ENCODE measurements around the gene CD300LD.

DNA sequence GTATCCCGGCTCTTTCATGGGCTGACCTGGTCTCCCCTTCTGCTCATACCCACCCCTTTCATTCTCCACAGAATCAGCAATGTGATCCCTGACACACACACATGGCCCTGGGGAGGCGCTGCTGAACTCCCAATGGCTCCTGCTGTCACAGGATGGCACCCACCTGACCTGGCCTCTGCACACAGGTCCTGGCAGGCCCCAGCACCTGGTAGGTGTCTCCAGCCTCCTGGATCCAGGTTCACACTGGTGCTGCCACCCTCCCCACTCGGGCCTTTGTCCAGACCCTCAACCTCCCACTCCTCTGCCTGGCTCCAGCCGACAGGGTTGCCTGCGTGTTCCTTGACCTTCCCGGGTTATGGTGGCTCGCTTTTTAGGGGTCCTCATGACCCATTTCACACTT lies 44.8 kb downstream of the CD300LD start:
- TF ChIP-seq CTCF (conservative IDR thresholded peaks at IDR 0.05; ENCODE audit: low read depth, low read length), result no peak
- no peak for TF ChIP-seq EZH2 (IDR thresholded peaks at IDR 0.05; ENCODE audit: borderline replicate concordance, low read depth, low read length, poor library complexity, severe bottlenecking)

Data from A673 (cell line).